ENCODE results near the gene SGF29. TPM values are rescaled to one million over a fixed set of nuclear protein-coding genes. Genes with fewer than 3 reads are reported as not detected.
"Not testable (repeated sequence)": the region's sequence is repeated elsewhere in the genome, so short reads cannot be mapped to it uniquely, and the experiment has no call there.

The SGF29 gene
- total RNA-seq, 1 donor from 2014 or later, result 38.0 TPM

DNA sequence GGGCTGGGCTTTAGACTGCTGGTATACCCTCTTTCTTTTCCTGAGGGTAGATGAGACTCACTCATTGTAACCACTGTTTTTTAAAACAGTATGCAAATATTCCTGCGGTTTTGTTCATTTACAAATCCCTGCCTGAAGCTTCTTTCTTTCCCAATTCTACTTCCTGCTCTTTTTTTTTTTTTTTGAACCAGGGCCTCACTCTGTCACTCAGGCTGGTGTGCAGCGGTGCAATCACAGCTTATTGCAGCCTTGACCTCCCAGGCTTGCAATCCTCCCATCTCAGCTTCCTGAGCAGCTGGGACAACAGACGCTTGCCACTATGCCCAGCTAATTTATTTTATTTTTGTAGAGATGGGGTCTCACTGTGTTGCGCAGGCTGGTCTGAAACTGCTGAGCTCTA, 64.2 kb downstream of the SGF29 start:
- H3K9me3 Mint-ChIP-seq, result no peaks in the 10 kb centered on the region
- intact Hi-C loops (cut with micrococcal nuclease), result no loop called here
- no peak for DNase-seq (ENCODE audit: low spot score)
- H3K27me3 Mint-ChIP-seq (ENCODE audit: low read depth), result no peaks in the 10 kb centered on the region
- H3K4me1 Mint-ChIP-seq (ENCODE audit: low read depth), result peaks cover 13% of the 10 kb centered on the region
- H3K36me3 Mint-ChIP-seq (ENCODE audit: low read depth), result peaks cover 10% of the 10 kb centered on the region
- no peak overlapping the region for H3K4me3 Mint-ChIP-seq (ENCODE audit: low read depth)
- H3K27ac Mint-ChIP-seq, result no peak overlapping the region

DNA sequence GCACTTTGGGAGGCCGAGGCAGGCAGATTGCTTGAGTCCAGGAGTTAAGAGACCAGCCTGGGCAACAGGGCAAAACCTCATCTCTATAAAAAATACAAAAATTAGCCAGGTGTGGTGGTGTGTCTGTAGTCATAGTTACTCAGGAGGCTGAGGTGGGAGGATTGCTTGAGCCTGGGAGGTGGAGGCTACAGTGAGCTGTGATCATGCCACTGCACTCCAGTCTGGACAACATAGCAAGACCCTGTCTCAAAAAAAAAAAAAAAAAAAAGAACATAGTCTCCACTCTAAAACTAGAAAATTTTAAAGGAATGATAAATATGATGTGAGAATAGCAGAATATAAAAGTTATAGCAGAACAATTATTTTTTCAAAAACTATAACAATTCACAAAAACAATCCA, 66.6 kb downstream of the SGF29 start:
- intact Hi-C loops (cut with micrococcal nuclease); H3K27ac Mint-ChIP-seq; DNase-seq (ENCODE audit: low spot score); H3K27me3 Mint-ChIP-seq (ENCODE audit: low read depth); H3K9me3 Mint-ChIP-seq; H3K4me3 Mint-ChIP-seq (ENCODE audit: low read depth): not testable (repeated sequence)
- H3K36me3 Mint-ChIP-seq (ENCODE audit: low read depth), result peaks cover 10% of the 10 kb centered on the region
- H3K4me1 Mint-ChIP-seq (ENCODE audit: low read depth), result peaks cover 13% of the 10 kb centered on the region

DNA sequence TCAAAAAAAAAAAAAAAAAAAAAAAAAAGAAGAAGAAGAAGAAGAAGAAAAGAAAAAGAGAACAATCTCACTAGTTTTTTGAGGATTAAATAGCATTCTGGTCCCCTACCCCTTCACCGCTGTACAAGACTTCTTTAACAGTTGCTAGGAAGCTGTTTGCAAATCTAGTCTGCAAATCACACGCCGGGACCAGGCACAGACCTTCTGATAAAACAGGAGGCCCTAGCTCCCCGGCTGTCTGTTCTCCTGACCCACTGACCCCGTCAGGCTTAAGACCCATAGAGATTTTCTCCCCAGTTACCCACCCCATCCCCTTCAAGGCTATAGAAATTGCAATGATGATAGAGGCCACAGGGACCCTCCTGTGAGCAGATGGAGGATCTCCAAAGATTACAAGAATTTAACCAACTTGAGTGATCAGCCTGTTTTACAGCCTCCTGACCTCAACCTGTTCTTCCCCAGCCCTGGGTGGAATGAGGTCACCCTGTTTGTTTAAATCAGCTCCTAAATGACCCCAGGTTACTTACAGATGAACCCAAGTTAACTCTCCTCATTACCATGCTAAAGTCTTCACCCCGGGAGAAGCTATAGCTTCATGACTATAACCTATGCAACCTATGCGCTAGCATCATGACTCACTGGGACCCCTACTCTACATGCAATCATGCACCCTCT, 67.9 kb downstream of the SGF29 start:
- no peak overlapping the region for H3K27ac Mint-ChIP-seq
- H3K9me3 Mint-ChIP-seq, result no peaks in the 10 kb centered on the region
- H3K27me3 Mint-ChIP-seq (ENCODE audit: low read depth), result peaks cover 9% of the 10 kb centered on the region
- intact Hi-C loops (cut with micrococcal nuclease), result no loop called here
- DNase-seq (ENCODE audit: low spot score), result no peak
- H3K4me1 Mint-ChIP-seq (ENCODE audit: low read depth), result peaks cover 11% of the 10 kb centered on the region
- H3K36me3 Mint-ChIP-seq (ENCODE audit: low read depth), result peaks cover 10% of the 10 kb centered on the region
- H3K4me3 Mint-ChIP-seq (ENCODE audit: low read depth), result peak overlapping the region; percentile 83

DNA sequence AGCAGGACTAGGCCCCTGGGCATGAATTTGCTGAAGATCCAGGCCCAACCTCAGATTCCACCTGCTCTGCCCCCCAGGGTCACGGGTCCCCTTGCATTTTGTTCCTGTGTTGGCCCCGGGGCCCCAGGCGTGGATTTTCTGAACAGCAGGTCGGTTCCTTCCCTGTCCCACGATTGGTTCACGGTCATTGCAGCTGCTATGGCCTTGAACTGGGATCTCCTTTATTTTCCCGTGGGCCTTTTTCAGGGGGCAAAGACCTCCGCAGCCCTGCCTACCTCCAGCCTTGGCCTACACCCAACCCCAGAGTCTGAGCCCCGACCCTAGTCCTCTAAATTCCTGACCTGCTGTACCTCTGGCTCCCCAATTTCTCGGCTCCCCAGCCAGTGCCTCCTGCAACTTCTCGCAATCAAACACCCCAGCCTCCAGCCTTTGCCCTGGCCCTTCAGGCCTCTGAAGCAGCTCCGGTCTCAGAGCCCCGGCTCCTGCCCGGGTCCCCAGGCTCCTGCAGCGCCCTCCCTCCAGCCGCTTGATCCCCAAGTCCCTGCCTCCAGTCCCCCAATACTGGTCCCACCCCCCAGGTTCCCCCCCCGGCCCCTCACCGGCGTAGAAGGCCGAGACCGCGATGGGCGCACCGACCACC, 68.9 kb downstream of the SGF29 start:
- DNase-seq (ENCODE audit: low spot score); H3K36me3 Mint-ChIP-seq (ENCODE audit: low read depth); intact Hi-C loops (cut with micrococcal nuclease); H3K9me3 Mint-ChIP-seq: not testable (repeated sequence)
- peaks cover 14% of the 10 kb centered on the region for H3K27me3 Mint-ChIP-seq (ENCODE audit: low read depth)
- H3K27ac Mint-ChIP-seq, result peak overlapping the region; percentile 62
- peaks cover 11% of the 10 kb centered on the region for H3K4me1 Mint-ChIP-seq (ENCODE audit: low read depth)
- peak overlapping the region; percentile 83 for H3K4me3 Mint-ChIP-seq (ENCODE audit: low read depth)

DNA sequence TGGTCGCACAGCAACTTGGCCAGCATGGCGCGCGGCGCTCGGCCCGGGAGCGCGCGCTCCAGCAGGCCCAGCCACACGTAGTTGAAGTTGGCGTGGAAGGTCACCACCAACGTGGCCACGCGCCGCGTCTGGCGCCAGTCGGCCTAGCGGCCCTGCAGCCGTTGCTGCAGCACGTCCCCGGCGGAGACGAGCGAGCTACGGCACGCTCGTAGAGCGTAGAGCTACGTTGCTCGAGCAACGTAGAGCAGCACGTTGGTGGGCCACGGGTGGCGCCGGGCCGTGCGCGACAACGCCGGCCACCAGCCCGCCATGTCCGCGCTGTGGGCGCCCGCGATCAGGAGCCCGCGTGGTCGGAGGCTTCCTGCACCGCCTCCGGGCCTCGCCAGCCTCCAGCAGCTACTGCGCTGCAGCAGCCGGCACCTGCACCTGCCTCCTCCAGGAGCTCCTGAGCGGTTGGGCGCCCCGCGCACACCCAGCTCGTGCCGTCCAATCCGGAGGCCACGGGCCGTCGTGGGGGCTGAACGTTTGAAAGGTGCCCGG, 69.5 kb downstream of the SGF29 start:
- peaks cover 14% of the 10 kb centered on the region for H3K27me3 Mint-ChIP-seq (ENCODE audit: low read depth)
- H3K36me3 Mint-ChIP-seq (ENCODE audit: low read depth), result peaks cover 6% of the 10 kb centered on the region
- H3K4me3 Mint-ChIP-seq (ENCODE audit: low read depth), result peak overlapping the region; percentile 83
- peak; percentile 50 for DNase-seq (ENCODE audit: low spot score)
- no peaks in the 10 kb centered on the region for H3K9me3 Mint-ChIP-seq
- intact Hi-C loops (cut with micrococcal nuclease), result no loop called here
- peak overlapping the region; percentile 62 for H3K27ac Mint-ChIP-seq
- peaks cover 11% of the 10 kb centered on the region for H3K4me1 Mint-ChIP-seq (ENCODE audit: low read depth)

DNA sequence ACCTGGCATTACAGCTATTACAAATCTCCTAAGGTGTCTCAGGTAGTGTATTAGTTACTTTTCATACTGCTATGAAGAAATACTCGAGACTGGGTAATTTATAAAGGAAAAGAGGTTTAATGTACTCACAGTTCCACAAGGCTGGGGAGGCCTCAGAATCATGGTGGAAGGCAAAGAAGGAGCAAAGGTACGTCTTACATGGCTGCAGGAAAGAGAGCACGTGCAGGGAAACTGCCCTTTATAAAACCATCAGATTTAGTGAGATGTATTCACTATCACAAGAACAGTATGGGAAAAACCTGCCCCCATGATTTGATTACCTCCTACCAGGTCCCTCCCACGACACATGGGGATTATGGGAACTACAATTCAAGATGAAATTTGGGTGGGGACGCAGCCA, 77.2 kb downstream of the SGF29 start:
- DNase-seq (ENCODE audit: low spot score); H3K36me3 Mint-ChIP-seq (ENCODE audit: low read depth); H3K4me3 Mint-ChIP-seq (ENCODE audit: low read depth); intact Hi-C loops (cut with micrococcal nuclease); H3K4me1 Mint-ChIP-seq (ENCODE audit: low read depth); H3K27ac Mint-ChIP-seq; H3K9me3 Mint-ChIP-seq: not testable (repeated sequence)
- H3K27me3 Mint-ChIP-seq (ENCODE audit: low read depth), result peaks cover 18% of the 10 kb centered on the region

DNA sequence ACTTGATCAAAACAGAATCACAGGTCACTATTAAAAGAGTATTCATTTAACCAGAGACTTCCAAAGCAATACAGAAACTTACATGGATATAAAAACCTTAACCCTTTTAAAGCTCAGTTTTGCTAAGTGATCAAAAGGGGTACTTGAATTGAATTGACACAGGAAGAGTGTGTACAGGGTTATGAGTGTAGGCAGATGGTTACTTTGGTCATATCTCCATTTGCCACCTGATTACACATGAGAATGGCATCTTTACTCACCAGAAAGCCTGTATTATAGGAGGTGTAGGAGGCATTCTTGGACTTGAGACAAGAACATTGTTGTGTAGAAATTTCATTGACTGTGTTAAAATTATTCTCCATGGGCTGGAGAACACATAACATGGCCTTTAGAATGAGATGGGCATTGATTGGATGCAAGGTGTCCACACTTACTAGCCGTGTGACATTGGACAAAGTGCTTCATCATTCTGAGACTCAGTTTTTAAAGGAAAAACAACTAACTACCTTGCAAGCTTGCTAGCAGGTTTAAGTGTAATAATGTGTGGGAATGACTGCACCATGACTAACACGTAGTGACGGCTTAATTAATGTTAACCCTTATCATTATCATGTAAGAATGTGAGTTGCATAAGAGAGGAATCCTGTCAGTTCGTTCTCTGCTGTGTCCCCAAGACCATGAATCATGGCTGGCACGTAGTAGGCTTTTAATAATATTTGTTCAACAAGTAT, 82.5 kb downstream of the SGF29 start:
- H3K4me3 Mint-ChIP-seq (ENCODE audit: low read depth); H3K9me3 Mint-ChIP-seq; DNase-seq (ENCODE audit: low spot score); H3K36me3 Mint-ChIP-seq (ENCODE audit: low read depth); H3K27me3 Mint-ChIP-seq (ENCODE audit: low read depth); H3K4me1 Mint-ChIP-seq (ENCODE audit: low read depth); H3K27ac Mint-ChIP-seq; intact Hi-C loops (cut with micrococcal nuclease): not testable (repeated sequence)

DNA sequence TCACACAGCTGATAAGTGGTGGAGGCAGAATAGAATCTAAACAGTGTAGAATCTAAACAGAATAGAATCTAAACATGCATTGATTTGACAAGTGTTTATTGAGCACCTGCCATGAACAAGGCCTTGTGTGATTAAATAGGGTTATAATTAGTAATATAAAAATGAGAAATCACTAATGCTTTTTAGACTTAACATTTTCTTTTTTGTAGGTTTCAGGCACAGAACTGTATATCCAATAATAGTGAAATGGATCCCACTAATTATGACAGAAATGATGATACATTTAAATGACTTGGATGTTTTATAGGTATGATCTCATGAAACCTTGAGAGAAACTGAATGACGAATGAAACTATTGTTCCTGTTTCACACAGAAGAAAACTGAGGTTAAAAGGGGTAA, 84.0 kb downstream of the SGF29 start, which contains the start of gene NPIPB8:
TSS of gene NPIPB8 (plus strand) at position 301 of the 400 bp plus-strand sequence. CDS start 296 bp downstream, outside the sequence.
- H3K27ac Mint-ChIP-seq; H3K27me3 Mint-ChIP-seq (ENCODE audit: low read depth); H3K4me1 Mint-ChIP-seq (ENCODE audit: low read depth); H3K9me3 Mint-ChIP-seq; H3K36me3 Mint-ChIP-seq (ENCODE audit: low read depth); intact Hi-C loops (cut with micrococcal nuclease); DNase-seq (ENCODE audit: low spot score); H3K4me3 Mint-ChIP-seq (ENCODE audit: low read depth): not testable (repeated sequence)

DNA sequence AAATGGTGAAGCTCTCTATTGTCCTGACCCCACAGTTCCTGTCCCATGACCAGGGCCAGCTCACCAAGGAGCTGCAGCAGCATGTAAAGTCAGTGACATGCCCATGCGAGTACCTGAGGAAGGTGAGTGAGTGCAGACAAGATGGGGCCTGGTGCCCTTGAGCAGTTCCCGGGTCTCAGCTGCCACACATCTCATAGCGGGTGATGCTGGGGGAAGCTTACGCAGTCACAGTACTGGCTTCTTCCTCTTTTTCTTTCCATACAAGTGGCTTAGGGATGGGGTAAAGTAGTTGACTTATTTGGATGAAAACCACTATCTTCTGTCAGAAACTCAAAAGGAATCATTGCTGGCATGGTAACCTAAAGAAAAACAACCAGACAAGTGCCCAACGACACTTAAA, 84.6 kb downstream of the SGF29 start:
- intact Hi-C loops (cut with micrococcal nuclease); H3K27ac Mint-ChIP-seq; H3K4me3 Mint-ChIP-seq (ENCODE audit: low read depth); H3K36me3 Mint-ChIP-seq (ENCODE audit: low read depth); H3K27me3 Mint-ChIP-seq (ENCODE audit: low read depth); H3K4me1 Mint-ChIP-seq (ENCODE audit: low read depth); DNase-seq (ENCODE audit: low spot score); H3K9me3 Mint-ChIP-seq: not testable (repeated sequence)

DNA sequence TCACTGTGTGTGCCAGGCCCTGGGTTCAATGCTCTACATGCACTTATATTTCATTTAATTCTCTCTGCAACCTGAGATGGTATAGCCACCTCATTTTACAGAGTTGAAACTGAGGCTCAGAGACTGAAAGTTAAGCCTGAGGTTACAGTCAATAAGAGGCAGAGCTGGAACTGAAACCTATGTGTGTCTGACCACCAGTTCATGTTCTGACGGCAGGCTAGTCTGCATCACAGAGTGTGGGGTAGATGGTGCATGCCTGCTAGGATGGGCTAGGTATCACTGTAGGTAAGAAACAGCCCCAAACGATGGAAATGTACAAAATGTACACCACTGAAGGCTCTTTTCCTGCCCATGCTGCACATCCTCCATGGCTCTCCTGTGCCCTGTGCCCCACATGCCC, 86.2 kb downstream of the SGF29 start:
- H3K4me3 Mint-ChIP-seq (ENCODE audit: low read depth); H3K27ac Mint-ChIP-seq; DNase-seq (ENCODE audit: low spot score); intact Hi-C loops (cut with micrococcal nuclease); H3K9me3 Mint-ChIP-seq; H3K36me3 Mint-ChIP-seq (ENCODE audit: low read depth); H3K4me1 Mint-ChIP-seq (ENCODE audit: low read depth); H3K27me3 Mint-ChIP-seq (ENCODE audit: low read depth): not testable (repeated sequence)

Other genes starting within 250 kb of the SGF29 start
- 2.6 and 2.7 TPM in 2 replicates for gene NPIPB6, start 190.4 kb upstream of the SGF29 start, total RNA-seq
- 169 and 197 TPM in 2 replicates for gene EIF3CL, start 150.1 kb upstream of the SGF29 start, total RNA-seq
- not detected in 2 replicates for gene NPIPB7, start 81.6 kb upstream of the SGF29 start, total RNA-seq
- gene CLN3, start 61.8 kb upstream of the SGF29 start, total RNA-seq, result 26.5 and 30.1 TPM in 2 replicates
- 7.7 and 7.8 TPM in 2 replicates for gene APOBR, start 59.3 kb upstream of the SGF29 start, total RNA-seq
- gene IL27, start 47.1 kb upstream of the SGF29 start, total RNA-seq, result not detected in 2 replicates
- gene NUPR1, start 14.9 kb upstream of the SGF29 start, total RNA-seq, result not detected in 2 replicates
- 0.32 and 0.39 TPM in 2 replicates for gene SULT1A2, start 43.1 kb downstream of the SGF29 start, total RNA-seq
- 9.8 and 9.9 TPM in 2 replicates for gene SULT1A1, start 56.1 kb downstream of the SGF29 start, total RNA-seq
- gene NPIPB8, start 84.1 kb downstream of the SGF29 start, total RNA-seq, result 1.5 and 2.1 TPM in 2 replicates
- 1,010 and 1,059 TPM in 2 replicates for gene EIF3C, start 157.5 kb downstream of the SGF29 start, total RNA-seq
- gene NPIPB9, start 197.9 kb downstream of the SGF29 start, total RNA-seq, result 3.1 and 4.0 TPM in 2 replicates